Thymus (tissue), 14 donors: ENCODE data around the gene ITGB8. TPM values are rescaled to one million over a fixed set of nuclear protein-coding genes. Genes with fewer than 3 reads are reported as not detected.
A peak's percentile ranks its signal among the peaks of the same experiment; 100 is the strongest.

Experiments
- DNase-seq, 9 donors: peaks; one replicate each; pipeline ENCODE4 v3.0.0-alpha.2; 2013; ENCODE audit warnings: low spot score in 9 of 9, low read depth in 6 of 9, missing footprints in 1 of 9
- H3K27ac ChIP-seq, 2 donors: one replicate each; pipeline ENCODE4 v1.5.1; 2013; ENCODE audit warnings: control low read depth in 1 of 2, low read depth in 1 of 2, low read length in 1 of 2, mild to moderate bottlenecking in 1 of 2, moderate library complexity in 1 of 2
- H3K27me3 ChIP-seq, 2 donors: one replicate each; pipeline ENCODE4 v1.5.1; 2013; ENCODE audit warnings: low read length in 1 of 2; ENCODE audit not compliant: control insufficient read depth in 2 of 2, insufficient read depth in 1 of 2
- H3K36me3 ChIP-seq, 2 donors: one replicate each; pipeline ENCODE4 v1.5.1; 2013; ENCODE audit warnings: low read length in 1 of 2, mild to moderate bottlenecking in 1 of 2, moderate library complexity in 1 of 2; ENCODE audit not compliant: control insufficient read depth in 2 of 2, insufficient read depth in 2 of 2
- H3K4me1 ChIP-seq, 2 donors: one replicate each; pipeline ENCODE4 v1.5.1; 2013; ENCODE audit warnings: low read length in 2 of 2; ENCODE audit not compliant: control insufficient read depth in 2 of 2, insufficient read depth in 2 of 2
- H3K4me3 ChIP-seq, 2 donors: one replicate each; pipeline ENCODE4 v1.5.1; 2013; ENCODE audit warnings: low read length in 2 of 2, control low read depth in 1 of 2, mild to moderate bottlenecking in 1 of 2
- H3K9me3 ChIP-seq, 2 donors: one replicate each; pipeline ENCODE4 v1.5.1; 2013; ENCODE audit warnings: low read length in 1 of 2, mild to moderate bottlenecking in 1 of 2; ENCODE audit not compliant: control insufficient read depth in 2 of 2, insufficient read depth in 1 of 2
- WGBS: extraction: QIAGEN DNeasy Blood & Tissue Kit; methylation state at CpG from one replicate; pipeline ENCODE4 v1.1.7; 2013; 5-methylcytosine and 5-hydroxymethylcytosine counted together
- long read RNA-seq, 10 donors: transcript quantifications; one replicate each; lab custom pipeline, GENCODE V29; 2026
- polyA plus RNA-seq: library from polyadenylated mRNA; stranded (reverse); fragments of 200-250 nt; gene quantifications from one replicate; pipeline ENCODE4 v1.2.3, GENCODE V29; 2013
- total RNA-seq: library from RNA; stranded (reverse); fragments of 120-200 nt; gene quantifications from one replicate; pipeline ENCODE4 v1.2.4, GENCODE V29; 2013
- donor health status: healthy.

ITGB8 gene
- total RNA-seq (2.3 TPM), polyA plus RNA-seq (2.6 TPM)
- long read RNA-seq, donor 1, result 0 reads
- long read RNA-seq, donor 2, result 0 reads
- long read RNA-seq, donor 3, result 0 reads
- long read RNA-seq, donor 4, result 0 reads
- long read RNA-seq, donor 5, full-length matches to known transcripts, result 2 of 2 reads
- long read RNA-seq, donor 5, partial matches to known transcripts, result 0 of 2 reads
- long read RNA-seq, donor 5, other reads (novel, unspliced or antisense), result 0 of 2 reads
- long read RNA-seq, donor 6, result 0 reads
- long read RNA-seq, donor 7, result 0 reads
- long read RNA-seq, donor 8, full-length matches to known transcripts, result 1 of 1 reads
- long read RNA-seq, donor 8, partial matches to known transcripts, result 0 of 1 reads
- long read RNA-seq, donor 8, other reads (novel, unspliced or antisense), result 0 of 1 reads
- long read RNA-seq, donor 9, result 0 reads
- long read RNA-seq, donor 10, result 0 reads

GRCh38 chr7:20330239-20330927, at the start of gene ITGB8:
TSS of gene ITGB8 (plus strand) at chr7:20330900. CDS start at chr7:20331807, 907 bp downstream.
- under 1% methylated on average over 50 of the region's 50 CpGs for WGBS
- Histone ChIP-seq H3K36me3 (no peaks in the 10 kb centered on the region), H3K27ac (peak within 1 kb of the TSS; percentile 58 to 71), H3K4me1 (peaks cover 11 to 24% of the 10 kb centered on the region in 2 donors), H3K27me3 (peaks cover 9 to 34% of the 10 kb centered on the region in 2 donors), H3K4me3 (peak within 1 kb of the TSS; percentile 47 to 53), H3K9me3 (peaks cover 0 to 4% of the 10 kb centered on the region in 2 donors)
- DNase-seq, result peak in 7 of 9 donors; percentile 11 to 63 (median 30)

- no peaks in the 10 kb centered on the region for H3K36me3 ChIP-seq
- no peaks in the 10 kb centered on the region for H3K27me3 ChIP-seq
- no peaks in the 10 kb centered on the region for H3K4me1 ChIP-seq
- H3K27ac ChIP-seq, result no peak overlapping the region
- 95% methylated on average over 1 of the region's 1 CpG for WGBS
- no peak for DNase-seq
- no peaks in the 10 kb centered on the region for H3K9me3 ChIP-seq
- H3K4me3 ChIP-seq, result no peak overlapping the region
These were observed 47.7 kb upstream of the ITGB8 start for GRCh38 chr7:20282959-20283358.

- H3K36me3 ChIP-seq, result no peaks in the 10 kb centered on the region
- WGBS, result 95% methylated on average over 2 of the region's 2 CpGs
- no peak overlapping the region for H3K4me3 ChIP-seq
- H3K4me1 ChIP-seq, result no peaks in the 10 kb centered on the region
- H3K27me3 ChIP-seq, result no peaks in the 10 kb centered on the region
- no peaks in the 10 kb centered on the region for H3K9me3 ChIP-seq
- no peak for DNase-seq
- H3K27ac ChIP-seq, result no peak overlapping the region
These were observed 47.3 kb upstream of the ITGB8 start for GRCh38 chr7:20283385-20283784.

GRCh38 chr7:20284003-20284770, 46.5 kb upstream of the ITGB8 start:
- 90% methylated on average over 3 of the region's 3 CpGs for WGBS
- Histone ChIP-seq H3K9me3 (no peaks in the 10 kb centered on the region), H3K36me3 (no peaks in the 10 kb centered on the region), H3K27me3 (no peaks in the 10 kb centered on the region), H3K4me3 (no peak overlapping the region), H3K4me1 (no peaks in the 10 kb centered on the region), H3K27ac (no peak overlapping the region)
- DNase-seq, result no peak

- no peak for DNase-seq
- Histone ChIP-seq H3K9me3 (no peaks in the 10 kb centered on the region), H3K36me3 (no peaks in the 10 kb centered on the region), H3K4me3 (no peak overlapping the region), H3K27ac (no peak overlapping the region), H3K4me1 (no peaks in the 10 kb centered on the region), H3K27me3 (no peaks in the 10 kb centered on the region)
These were observed 45.9 kb upstream of the ITGB8 start for GRCh38 chr7:20284771-20285143.

- no peak for DNase-seq
- Histone ChIP-seq H3K9me3 (no peaks in the 10 kb centered on the region), H3K36me3 (no peaks in the 10 kb centered on the region), H3K4me1 (no peaks in the 10 kb centered on the region), H3K27ac (no peak overlapping the region), H3K27me3 (no peaks in the 10 kb centered on the region), H3K4me3 (no peak overlapping the region)
- 97% methylated on average over 2 of the region's 2 CpGs for WGBS
These were observed 43.4 kb upstream of the ITGB8 start for GRCh38 chr7:20287317-20287716.

- WGBS, result 95% methylated on average over 2 of the region's 2 CpGs
- no peak for DNase-seq
These were observed 42.7 kb upstream of the ITGB8 start for GRCh38 chr7:20288036-20288435.

GRCh38 chr7:20290505-20291111, 40.1 kb upstream of the ITGB8 start:
- H3K4me1 ChIP-seq, result no peaks in the 10 kb centered on the region
- WGBS, result 83% methylated on average over 3 of the region's 3 CpGs
- H3K4me3 ChIP-seq, result no peak overlapping the region
- no peaks in the 10 kb centered on the region for H3K36me3 ChIP-seq
- no peaks in the 10 kb centered on the region for H3K27me3 ChIP-seq
- no peak for DNase-seq
- no peaks in the 10 kb centered on the region for H3K9me3 ChIP-seq
- no peak overlapping the region for H3K27ac ChIP-seq

More at GRCh38 chr7:20288036-20288435, 42.7 kb upstream of the ITGB8 start:
- H3K9me3 ChIP-seq, result no peaks in the 10 kb centered on the region
- H3K36me3 ChIP-seq, result no peaks in the 10 kb centered on the region
- no peaks in the 10 kb centered on the region for H3K4me1 ChIP-seq
- H3K4me3 ChIP-seq, result no peak overlapping the region
- H3K27me3 ChIP-seq, result no peaks in the 10 kb centered on the region
- H3K27ac ChIP-seq, result no peak overlapping the region
